Stomach (tissue), 9 donors: ENCODE measurements around the gene CHGA. TPM values are rescaled to one million over a fixed set of nuclear protein-coding genes. Genes with fewer than 3 reads are reported as not detected.

ENCODE experiments used
- DNase-seq, 2 donors: peaks; one replicate each; pipeline versions ENCODE4 v3.0.0 to v3.0.0-alpha.2; 2013 to 2019
- H3K27ac ChIP-seq, 5 donors: fragments of 200-600 bp in 4 of 5; sonication (generic) in 4 of 5; one replicate each; pipeline ENCODE4 v1.5.1; 2013 to 2019; ENCODE audit warnings: mild to moderate bottlenecking in 1 of 5, moderate library complexity in 1 of 5
- H3K27me3 ChIP-seq, 3 donors: fragments of 200-600 bp; sonication (generic); one replicate each; pipeline ENCODE4 v1.5.1; 2017 to 2019; ENCODE audit warnings: mixed run types in 1 of 3
- H3K36me3 ChIP-seq, 4 donors: fragments of 200-600 bp; sonication (generic); 1 replicate in 3 of 4; 2 replicates in 1 of 4; pipeline ENCODE4 v1.5.1; 2016 to 2019
- H3K4me1 ChIP-seq, 4 donors: fragments of 200-600 bp; sonication (generic); one replicate each; pipeline ENCODE4 v1.5.1; 2016 to 2019
- H3K4me3 ChIP-seq, 4 donors: fragments of 200-600 bp; sonication (generic) in 3 of 4; one replicate each; pipeline ENCODE4 v1.5.1; 2016 to 2019; ENCODE audit warnings: mild to moderate bottlenecking in 1 of 4
- H3K9me3 ChIP-seq, 4 donors: fragments of 200-600 bp; sonication (generic); one replicate each; pipeline ENCODE4 v1.5.1; 2016 to 2019
- CTCF ChIP-seq, 7 experiments: fragments of 450-650 bp in 4 of 7; fragments of 200-600 bp in 3 of 7; sonication (generic) in 3 of 7; IDR thresholded peaks; one replicate each; pipeline ENCODE4 v1.5.1; 2016 to 2019; ENCODE audit warnings: antibody characterized with exemption in 7 of 7, control low read depth in 2 of 7, mild to moderate bottlenecking in 1 of 7
- EP300 ChIP-seq: sonication (generic); formaldehyde crosslinking; IDR thresholded peaks from one replicate; pipeline ENCODE4 v1.6.1; 2017; ENCODE audit warnings: antibody characterized with exemption
- POLR2A ChIP-seq, 4 donors: fragments of 450-650 bp; IDR thresholded peaks; one replicate each; pipeline ENCODE4 v1.6.1; 2016; ENCODE audit warnings: antibody characterized with exemption in 4 of 4, control low read depth in 2 of 4, mild to moderate bottlenecking in 1 of 4, moderate library complexity in 1 of 4
- POLR2AphosphoS5 ChIP-seq, 3 donors: sonication (generic); formaldehyde crosslinking; IDR thresholded peaks; one replicate each; pipeline ENCODE4 v1.6.1; 2016; ENCODE audit warnings: antibody characterized with exemption in 3 of 3
- WGBS, 5 donors: extraction: QIAGEN DNeasy Blood & Tissue Kit in 3 of 5; methylation state at CpG; one replicate each; pipeline versions ENCODE4 v1.1.5 to v1.1.7; 2013 to 2018; 5-methylcytosine and 5-hydroxymethylcytosine counted together
- intact Hi-C: fragments of 100-400 bp; cut with DNase I; formaldehyde crosslinking; loops from one replicate; pipeline ENCODE4 v1.15.1; 2023; ENCODE audit warnings: low total_unique reads
- polyA plus RNA-seq, 3 donors: library from polyadenylated mRNA; stranded (reverse); fragments of 200-250 nt; gene quantifications; one replicate each; pipeline ENCODE4 v1.2.3, GENCODE V29; 2013
- total RNA-seq, 5 donors: library from RNA; depleted of rRNA; stranded (reverse); fragments of >200 nt; gene quantifications; one replicate each; pipeline versions ENCODE4 v1.1.0 to v1.2.3, GENCODE V29; 2014 to 2016
- donor health status: healthy with polysubstance abuse.
- donor health status: Bipolar disorder and iron deficiency.
- donor health status: healthy.

CHGA gene
- total and polyA plus RNA-seq, 8 donors, result 2.3 to 455 (median 132) TPM

- Histone ChIP-seq H3K36me3 (no peaks in the 10 kb centered on the region), H3K4me1 (peaks cover 13 to 31% (median 24%) of the 10 kb centered on the region in 4 donors), H3K4me3 (no peak overlapping the region), H3K27ac (no peak overlapping the region), H3K9me3 (no peaks in the 10 kb centered on the region), H3K27me3 (no peaks in the 10 kb centered on the region)
- intact Hi-C loops, result no loop called here
- no peak for DNase-seq
- TF ChIP-seq POLR2A (IDR thresholded peaks at IDR 0.05) (no peak), POLR2AphosphoS5 (IDR thresholded peaks at IDR 0.05) (no peak), EP300 (no peak), CTCF (IDR thresholded peaks at IDR 0.05) (no peak)
- 92 to 94% (median 94%) methylated on average over 14 of the region's 14 CpGs for WGBS, 5 donors
These were observed 45.5 kb downstream of the CHGA start for GRCh38 chr14:92968291-92969020.

- Histone ChIP-seq H3K27me3 (no peaks in the 10 kb centered on the region), H3K4me3 (no peak overlapping the region), H3K9me3 (no peaks in the 10 kb centered on the region), H3K4me1 (peaks cover 6 to 26% (median 20%) of the 10 kb centered on the region in 4 donors), H3K27ac (no peak overlapping the region), H3K36me3 (no peaks in the 10 kb centered on the region)
- WGBS, 5 donors, result 88 to 98% (median 97%) methylated on average over 10 of the region's 10 CpGs
- TF ChIP-seq EP300 (no peak), CTCF (IDR thresholded peaks at IDR 0.05) (no peak), POLR2AphosphoS5 (IDR thresholded peaks at IDR 0.05) (no peak), POLR2A (IDR thresholded peaks at IDR 0.05) (no peak)
- no peak for DNase-seq
- intact Hi-C loops, result no loop called here
These were observed 46.5 kb downstream of the CHGA start for GRCh38 chr14:92969430-92969829.

- DNase-seq, result no peak
- H3K4me3 ChIP-seq, result no peak overlapping the region
- WGBS, 5 donors, result 77 to 91% (median 86%) methylated on average over 12 of the region's 12 CpGs
- TF ChIP-seq POLR2A (IDR thresholded peaks at IDR 0.05) (no peak), CTCF (IDR thresholded peaks at IDR 0.05) (no peak), EP300 (no peak), POLR2AphosphoS5 (IDR thresholded peaks at IDR 0.05) (no peak)
- H3K9me3 ChIP-seq, result no peaks in the 10 kb centered on the region
- no peaks in the 10 kb centered on the region for H3K27me3 ChIP-seq
- H3K4me1 ChIP-seq, result peaks cover 1 to 22% (median 15%) of the 10 kb centered on the region in 4 donors
- no peaks in the 10 kb centered on the region for H3K36me3 ChIP-seq
- intact Hi-C loops, result no loop called here
- no peak overlapping the region for H3K27ac ChIP-seq
These were observed 46.9 kb downstream of the CHGA start for GRCh38 chr14:92969871-92970270.

- TF ChIP-seq EP300 (no peak), CTCF (IDR thresholded peaks at IDR 0.05) (no peak), POLR2A (IDR thresholded peaks at IDR 0.05) (no peak), POLR2AphosphoS5 (IDR thresholded peaks at IDR 0.05) (no peak)
- intact Hi-C loops, result no loop called here
- Histone ChIP-seq H3K27me3 (no peaks in the 10 kb centered on the region), H3K4me1 (peaks cover 0 to 18% (median 12%) of the 10 kb centered on the region in 4 donors), H3K9me3 (no peaks in the 10 kb centered on the region), H3K36me3 (peaks cover 0 to 2% (median 0%) of the 10 kb centered on the region in 4 donors), H3K27ac (no peak overlapping the region), H3K4me3 (no peak overlapping the region)
- WGBS, 5 donors, result 87 to 95% (median 89%) methylated on average over 11 to 12 of the region's 12 CpGs
- no peak for DNase-seq
These were observed 47.3 kb downstream of the CHGA start for GRCh38 chr14:92970271-92970670.
